ENCODE measurements around the gene IQCH.

The IQCH gene

GRCh38 chr15:67511606-67512005 is 257.0 kb downstream of the IQCH start:
- no peak for TF ChIP-seq POLR2AphosphoS5 (IDR thresholded peaks at IDR 0.05; ENCODE audit: low read depth, low read length)

GRCh38 chr15:67512140-67512539 is 257.6 kb downstream of the IQCH start:
- no peak for TF ChIP-seq POLR2AphosphoS5 (IDR thresholded peaks at IDR 0.05; ENCODE audit: low read depth, low read length)
- no peak for TF ChIP-seq SIN3A (IDR thresholded peaks at IDR 0.05; ENCODE audit: borderline replicate concordance, insufficient read depth, low read length)
- no peak for TF ChIP-seq TAF1 (IDR thresholded peaks at IDR 0.05; ENCODE audit: borderline replicate concordance, insufficient read depth, low read length)
- no peak for TF ChIP-seq REST (IDR thresholded peaks at IDR 0.05; ENCODE audit: insufficient read depth in 1 of 2, low read depth in 2 of 2, low read length in 2 of 2)
- TF ChIP-seq FOXP2 (optimal IDR thresholded peaks at IDR 0.05; ENCODE audit: borderline replicate concordance, extremely low read depth, extremely low read length, insufficient read depth), result no peak

- TF ChIP-seq TAF1 (IDR thresholded peaks at IDR 0.05; ENCODE audit: borderline replicate concordance, insufficient read depth, low read length) (no peak), FOXP2 (optimal IDR thresholded peaks at IDR 0.05; ENCODE audit: borderline replicate concordance, extremely low read depth, extremely low read length, insufficient read depth) (no peak), POLR2AphosphoS5 (IDR thresholded peaks at IDR 0.05; ENCODE audit: low read depth, low read length) (no peak), REST (IDR thresholded peaks at IDR 0.05; ENCODE audit: insufficient read depth in 1 of 2, low read depth in 2 of 2, low read length in 2 of 2) (no peak), SIN3A (IDR thresholded peaks at IDR 0.05; ENCODE audit: borderline replicate concordance, insufficient read depth, low read length) (no peak)
Observed at GRCh38 chr15:67512933-67513714, 258.5 kb downstream of the IQCH start.

GRCh38 chr15:67515090-67515489 is 260.5 kb downstream of the IQCH start:
- TF ChIP-seq TAF1 (IDR thresholded peaks at IDR 0.05; ENCODE audit: borderline replicate concordance, insufficient read depth, low read length) (no peak), REST (IDR thresholded peaks at IDR 0.05; ENCODE audit: insufficient read depth in 1 of 2, low read depth in 2 of 2, low read length in 2 of 2) (no peak), POLR2AphosphoS5 (IDR thresholded peaks at IDR 0.05; ENCODE audit: low read depth, low read length) (no peak), SIN3A (IDR thresholded peaks at IDR 0.05; ENCODE audit: borderline replicate concordance, insufficient read depth, low read length) (no peak), FOXP2 (optimal IDR thresholded peaks at IDR 0.05; ENCODE audit: borderline replicate concordance, extremely low read depth, extremely low read length, insufficient read depth) (no peak)

- no peak for TF ChIP-seq FOXP2 (optimal IDR thresholded peaks at IDR 0.05; ENCODE audit: borderline replicate concordance, extremely low read depth, extremely low read length, insufficient read depth)
- no peak for TF ChIP-seq POLR2AphosphoS5 (IDR thresholded peaks at IDR 0.05; ENCODE audit: low read depth, low read length)
- TF ChIP-seq SIN3A (IDR thresholded peaks at IDR 0.05; ENCODE audit: borderline replicate concordance, insufficient read depth, low read length), result no peak
- no peak for TF ChIP-seq TAF1 (IDR thresholded peaks at IDR 0.05; ENCODE audit: borderline replicate concordance, insufficient read depth, low read length)
- no peak for TF ChIP-seq REST (IDR thresholded peaks at IDR 0.05; ENCODE audit: insufficient read depth in 1 of 2, low read depth in 2 of 2, low read length in 2 of 2)
Observed at GRCh38 chr15:67515557-67515956, 261.0 kb downstream of the IQCH start.

Measured in PFSK-1 (cell line).